Endothelial cell of umbilical vein (primary cell): ENCODE results near the gene PDE1C.

Experiments used
- EZH2 ChIP-seq: IDR thresholded peaks from 2 replicates; pipeline ENCODE4 v1.6.1; 2012; ENCODE audit warnings: borderline replicate concordance, low read depth, mild to moderate bottlenecking, moderate library complexity, low read length, inconsistent platforms; ENCODE audit not compliant: severe bottlenecking
- JUN ChIP-seq: IDR thresholded peaks from 2 replicates; pipeline ENCODE4 v1.6.1; 2011; ENCODE audit warnings: borderline replicate concordance, low read depth; ENCODE audit not compliant: insufficient read length, insufficient read depth
- POLR2AphosphoS5 ChIP-seq: IDR thresholded peaks from 2 replicates; pipeline ENCODE4 v1.6.1; 2012; ENCODE audit warnings: low read depth, mild to moderate bottlenecking, control low read depth, low read length, moderate library complexity; ENCODE audit not compliant: insufficient read depth
- TF ChIP-seq, protein P1 (sequence below), 2 donors: IDR thresholded peaks; 1 replicate in 1 of 2; 2 replicates in 1 of 2; pipeline ENCODE4 v1.5.1; 2011; ENCODE audit warnings: low read length in 2 of 2, mild to moderate bottlenecking in 2 of 2, moderate library complexity in 2 of 2, control low read depth in 1 of 2, inconsistent platforms in 1 of 2, low read depth in 1 of 2; ENCODE audit not compliant: insufficient read depth in 1 of 2; ENCODE audit errors: extremely low read depth in 1 of 2

DNA sequence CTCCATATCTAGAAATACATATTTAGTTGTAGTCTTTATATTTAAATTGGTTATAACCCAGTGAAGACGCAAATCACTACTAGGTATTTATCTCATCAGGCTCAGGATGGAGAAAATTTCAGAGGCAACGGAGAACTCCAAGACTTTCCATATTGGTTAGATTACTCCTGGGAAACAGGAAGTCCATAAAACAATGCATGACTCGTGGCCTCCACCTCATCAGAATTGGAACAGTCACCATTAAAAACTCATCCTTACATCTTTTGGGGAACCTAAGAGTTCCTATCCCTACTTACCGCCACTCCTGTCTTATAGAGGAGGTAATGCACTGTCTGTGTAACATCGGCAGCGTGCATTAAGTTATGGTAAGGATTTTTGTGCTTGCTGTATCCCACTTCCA, 205.6 kb downstream of the PDE1C start:
- TF ChIP-seq, protein P1, sequence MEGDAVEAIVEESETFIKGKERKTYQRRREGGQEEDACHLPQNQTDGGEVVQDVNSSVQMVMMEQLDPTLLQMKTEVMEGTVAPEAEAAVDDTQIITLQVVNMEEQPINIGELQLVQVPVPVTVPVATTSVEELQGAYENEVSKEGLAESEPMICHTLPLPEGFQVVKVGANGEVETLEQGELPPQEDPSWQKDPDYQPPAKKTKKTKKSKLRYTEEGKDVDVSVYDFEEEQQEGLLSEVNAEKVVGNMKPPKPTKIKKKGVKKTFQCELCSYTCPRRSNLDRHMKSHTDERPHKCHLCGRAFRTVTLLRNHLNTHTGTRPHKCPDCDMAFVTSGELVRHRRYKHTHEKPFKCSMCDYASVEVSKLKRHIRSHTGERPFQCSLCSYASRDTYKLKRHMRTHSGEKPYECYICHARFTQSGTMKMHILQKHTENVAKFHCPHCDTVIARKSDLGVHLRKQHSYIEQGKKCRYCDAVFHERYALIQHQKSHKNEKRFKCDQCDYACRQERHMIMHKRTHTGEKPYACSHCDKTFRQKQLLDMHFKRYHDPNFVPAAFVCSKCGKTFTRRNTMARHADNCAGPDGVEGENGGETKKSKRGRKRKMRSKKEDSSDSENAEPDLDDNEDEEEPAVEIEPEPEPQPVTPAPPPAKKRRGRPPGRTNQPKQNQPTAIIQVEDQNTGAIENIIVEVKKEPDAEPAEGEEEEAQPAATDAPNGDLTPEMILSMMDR (IDR thresholded peaks at IDR 0.05; ENCODE audit: extremely low read depth in 1 of 2, insufficient read depth in 1 of 2, low read depth in 1 of 2, low read length in 2 of 2) = no peak
- TF ChIP-seq EZH2 = no peak
- TF ChIP-seq JUN = no peak
- no peak for TF ChIP-seq POLR2AphosphoS5
